H9 (cell line): ENCODE measurements around the gene LINGO3. TPM values are rescaled to one million over a fixed set of nuclear protein-coding genes. Genes with fewer than 3 reads are reported as not detected.

Experiments used
- DNase-seq: peaks from one replicate; pipeline ENCODE4 v3.0.0-alpha.2; 2017
- H2AFZ ChIP-seq: one replicate; pipeline ENCODE4 v1.6.1; 2013; ENCODE audit warnings: mild to moderate bottlenecking, low read length, control low read depth, moderate library complexity
- H2AK5ac ChIP-seq: 2 replicates; pipeline ENCODE4 v1.6.1; 2013; ENCODE audit warnings: low read length, control low read depth, mixed read lengths; ENCODE audit not compliant: insufficient read length
- H2BK120ac ChIP-seq: one replicate; pipeline ENCODE4 v1.6.1; 2013; ENCODE audit warnings: low read depth, mild to moderate bottlenecking, low read length, control low read depth, inconsistent platforms; ENCODE audit not compliant: poor library complexity, severe bottlenecking
- H2BK12ac ChIP-seq: 2 replicates; pipeline ENCODE4 v1.6.1; 2013; ENCODE audit warnings: low read length, control low read depth, mixed read lengths, low read depth; ENCODE audit not compliant: insufficient read length
- H2BK15ac ChIP-seq: 2 replicates; pipeline ENCODE4 v1.6.1; 2013; ENCODE audit warnings: low read depth, low read length, control low read depth
- H2BK20ac ChIP-seq: one replicate; pipeline ENCODE4 v1.6.1; 2013; ENCODE audit warnings: low read depth, mild to moderate bottlenecking, low read length, control low read depth, inconsistent platforms; ENCODE audit not compliant: poor library complexity, severe bottlenecking
- H2BK5ac ChIP-seq: 2 replicates; pipeline ENCODE4 v1.6.1; 2013; ENCODE audit warnings: low read length, control low read depth, mixed read lengths; ENCODE audit not compliant: insufficient read length
- H3K14ac ChIP-seq: 2 replicates; pipeline ENCODE4 v1.6.1; 2013; ENCODE audit warnings: low read length, control low read depth; ENCODE audit not compliant: insufficient read depth
- H3K18ac ChIP-seq: 2 replicates; pipeline ENCODE4 v1.6.1; 2013; ENCODE audit warnings: low read depth, mild to moderate bottlenecking, mixed read lengths, low read length, control low read depth; ENCODE audit not compliant: insufficient read length
- H3K23ac ChIP-seq: 2 replicates; pipeline ENCODE4 v1.6.1; 2013; ENCODE audit warnings: low read length, control low read depth, mixed read lengths, low read depth; ENCODE audit not compliant: insufficient read length
- H3K23me2 ChIP-seq: 2 replicates; pipeline ENCODE4 v1.6.1; 2013; ENCODE audit warnings: low read depth, mild to moderate bottlenecking, mixed read lengths, low read length, control low read depth; ENCODE audit not compliant: insufficient read length, poor library complexity, severe bottlenecking
- H3K27ac ChIP-seq: 2 replicates; pipeline ENCODE4 v1.5.1; 2013; ENCODE audit warnings: low read length, control low read depth, mixed read lengths, low read depth; ENCODE audit not compliant: insufficient read length
- H3K27me3 ChIP-seq: 2 replicates; pipeline ENCODE4 v1.6.1; 2013; ENCODE audit warnings: low read length, control low read depth, inconsistent platforms; ENCODE audit not compliant: insufficient read depth
- H3K4ac ChIP-seq: 2 replicates; pipeline ENCODE4 v1.6.1; 2013; ENCODE audit warnings: low read depth, mild to moderate bottlenecking, control low read depth, inconsistent platforms, low read length, moderate library complexity
- H3K4me1 ChIP-seq: 2 replicates; pipeline ENCODE4 v1.6.1; 2013; ENCODE audit warnings: low read length, control low read depth, inconsistent platforms; ENCODE audit not compliant: insufficient read depth
- H3K4me2 ChIP-seq: 2 replicates; pipeline ENCODE4 v1.6.1; 2013; ENCODE audit warnings: low read length, control low read depth, mixed read lengths; ENCODE audit not compliant: insufficient read length, insufficient read depth
- H3K56ac ChIP-seq: 2 replicates; pipeline ENCODE4 v1.6.1; 2013; ENCODE audit warnings: low read depth, mild to moderate bottlenecking, mixed read lengths, low read length, control low read depth; ENCODE audit not compliant: insufficient read length
- H3K79me1 ChIP-seq: 2 replicates; pipeline ENCODE4 v1.6.1; 2013; ENCODE audit warnings: low read depth, mild to moderate bottlenecking, moderate library complexity, low read length, control low read depth, inconsistent platforms; ENCODE audit not compliant: insufficient read depth, poor library complexity, severe bottlenecking
- H3K79me2 ChIP-seq: 2 replicates; pipeline ENCODE4 v1.6.1; 2013; ENCODE audit warnings: low read length, control low read depth, inconsistent platforms; ENCODE audit not compliant: insufficient read depth
- H3K9ac ChIP-seq: 2 replicates; pipeline ENCODE4 v1.6.1; 2013; ENCODE audit warnings: low read length, control low read depth, mixed read lengths; ENCODE audit not compliant: insufficient read length; ENCODE audit errors: extremely low read depth
- H3K9me3 ChIP-seq: one replicate; pipeline ENCODE4 v1.6.1; 2013; ENCODE audit warnings: low read depth, low read length, inconsistent platforms; ENCODE audit not compliant: control insufficient read depth
- H3T11ph ChIP-seq: one replicate; pipeline ENCODE4 v1.6.1; 2013; ENCODE audit warnings: mild to moderate bottlenecking, low read length, control low read depth, inconsistent platforms
- H4K20me1 ChIP-seq: one replicate; pipeline ENCODE4 v1.6.1; 2013; ENCODE audit not compliant: control insufficient read depth, insufficient read length, insufficient read depth
- H4K5ac ChIP-seq: 2 replicates; pipeline ENCODE4 v1.6.1; 2013; ENCODE audit warnings: low read depth, mild to moderate bottlenecking, mixed read lengths, low read length, control low read depth; ENCODE audit not compliant: insufficient read length
- H4K8ac ChIP-seq: replicated peaks from 2 replicates; pipeline ENCODE4 v1.6.1; 2013; ENCODE audit warnings: low read length, control low read depth, mixed read lengths, low read depth; ENCODE audit not compliant: insufficient read length
- H4K91ac ChIP-seq: 2 replicates; pipeline ENCODE4 v1.6.1; 2013; ENCODE audit warnings: low read depth, mild to moderate bottlenecking, moderate library complexity, mixed read lengths, low read length, control low read depth; ENCODE audit not compliant: insufficient read length
- H3K27ac Mint-ChIP-seq, 3 experiments: 2 replicates in 2 of 3; 3 replicates in 1 of 3; pipeline ENCODE4 v1.8.0; 2020 to 2021; ENCODE audit warnings: mixed read lengths in 3 of 3, mild to moderate bottlenecking in 1 of 3, moderate library complexity in 1 of 3
- H3K27me3 Mint-ChIP-seq: 2 replicates; pipeline ENCODE4 v1.8.0; 2021; ENCODE audit warnings: low read depth, mild to moderate bottlenecking, moderate library complexity, mixed read lengths
- H3K36me3 Mint-ChIP-seq, 3 experiments: 2 replicates in 2 of 3; 3 replicates in 1 of 3; pipeline ENCODE4 v1.8.0; 2020 to 2021; ENCODE audit warnings: low read depth in 3 of 3, mixed read lengths in 3 of 3; ENCODE audit not compliant: insufficient read depth in 1 of 3
- H3K4me1 Mint-ChIP-seq, 2 experiments: 2 replicates each; pipeline ENCODE4 v1.8.0; 2020; ENCODE audit warnings: mixed read lengths in 2 of 2
- H3K4me3 Mint-ChIP-seq, 2 experiments: 2 replicates in 1 of 2; 3 replicates in 1 of 2; pipeline ENCODE4 v1.8.0; 2020 to 2021; ENCODE audit warnings: mild to moderate bottlenecking in 2 of 2, mixed read lengths in 2 of 2, moderate library complexity in 1 of 2
- H3K9me3 Mint-ChIP-seq, 2 experiments: 2 replicates in 1 of 2; 3 replicates in 1 of 2; pipeline ENCODE4 v1.8.0; 2020; ENCODE audit warnings: mild to moderate bottlenecking in 2 of 2, mixed read lengths in 2 of 2, moderate library complexity in 1 of 2
- CTCF ChIP-seq: fragments of 200-600 bp; sonication (generic); conservative IDR thresholded peaks from 3 replicates; pipeline ENCODE4 v1.8.0; 2021; ENCODE audit warnings: antibody characterized with exemption, mild to moderate bottlenecking
- WGBS: extraction: QIAGEN DNeasy Blood & Tissue Kit; methylation state at CpG from one replicate; pipeline ENCODE4 v1.1.7; 2013; ENCODE audit warnings: missing lambda C conversion rate, low lambda C conversion rate, mixed read lengths; ENCODE audit not compliant: insufficient read length; ENCODE audit errors: extremely low coverage; 5-methylcytosine and 5-hydroxymethylcytosine counted together
- total RNA-seq: library from RNA; stranded (reverse); gene quantifications from 2 replicates; pipeline ENCODE4 v1.2.1, GENCODE V29; 2021

Gene LINGO3
- total RNA-seq, 1 experiment from 2014 or later: 0.28 TPM

GRCh38 chr19:2282062-2282861, 25.7 kb downstream of the LINGO3 start, which contains the start of gene PEAK3:
Gene PEAK3, minus strand, starts transcription at chr19:2282175. Its CDS starts 1,244 bp downstream, at chr19:2280931.
- H3K9ac ChIP-seq: no peak within 1 kb of the TSS

More at GRCh38 chr19:2282062-2282861, 25.7 kb downstream of the LINGO3 start, which contains the start of gene PEAK3:
- Histone ChIP-seq H3K9me3 (no peaks in the 10 kb centered on the region), H2AFZ (no peak within 1 kb of the TSS), H3K23me2 (peaks cover 7% of the 10 kb centered on the region), H3K14ac (no peak within 1 kb of the TSS), H3K4me1 (no peaks in the 10 kb centered on the region), H3K56ac (no peak within 1 kb of the TSS), H3K23ac (no peak within 1 kb of the TSS), H4K8ac (no peak within 1 kb of the TSS), H3K4me2 (peak within 1 kb of the TSS; percentile 35), H3K18ac (no peak within 1 kb of the TSS), H3K27me3 (peaks cover 5% of the 10 kb centered on the region; the same call in 1 of the 2 replicates), H2BK12ac (no peak within 1 kb of the TSS), H2BK15ac (no peak within 1 kb of the TSS), H4K5ac (no peak within 1 kb of the TSS), H3K4ac (no peak within 1 kb of the TSS), H3K79me1 (no peaks in the 10 kb centered on the region), H2BK20ac (no peak within 1 kb of the TSS), H3K79me2 (no peaks in the 10 kb centered on the region), H2BK120ac (no peak within 1 kb of the TSS), H2BK5ac (no peak within 1 kb of the TSS), H2AK5ac (no peak within 1 kb of the TSS), H3K27ac (no peak within 1 kb of the TSS), H3T11ph (no peak within 1 kb of the TSS), H4K20me1 (no peaks in the 10 kb centered on the region), H4K91ac (no peak within 1 kb of the TSS)
- H3K4me1 Mint-ChIP-seq: peaks cover 0 to 3% of the 10 kb centered on the region in 2 experiments; a peak in 1 of 4 replicates
- peak; percentile 70 for DNase-seq
- no peaks in the 10 kb centered on the region for H3K36me3 Mint-ChIP-seq
- no peak within 1 kb of the TSS for H3K27ac Mint-ChIP-seq
- no peaks in the 10 kb centered on the region for H3K9me3 Mint-ChIP-seq
- WGBS: no CpG with 5 or more reads among the region's 41 CpGs
- H3K27me3 Mint-ChIP-seq: peaks cover 46% of the 10 kb centered on the region
- H3K4me3 Mint-ChIP-seq: peak within 1 kb of the TSS; percentile 41 to 71
- TF ChIP-seq CTCF: no peak
